ENCODE data around the gene SAFB. TPM values are rescaled to one million over a fixed set of nuclear protein-coding genes. Genes with fewer than 3 reads are reported as not detected.
"Not testable (repeated sequence)": the region's sequence is repeated elsewhere in the genome, so short reads cannot be mapped to it uniquely, and the experiment has no call there.

SAFB gene
- total RNA-seq, 2 donors from 2014 or later: 49.8 to 244 TPM

DNA sequence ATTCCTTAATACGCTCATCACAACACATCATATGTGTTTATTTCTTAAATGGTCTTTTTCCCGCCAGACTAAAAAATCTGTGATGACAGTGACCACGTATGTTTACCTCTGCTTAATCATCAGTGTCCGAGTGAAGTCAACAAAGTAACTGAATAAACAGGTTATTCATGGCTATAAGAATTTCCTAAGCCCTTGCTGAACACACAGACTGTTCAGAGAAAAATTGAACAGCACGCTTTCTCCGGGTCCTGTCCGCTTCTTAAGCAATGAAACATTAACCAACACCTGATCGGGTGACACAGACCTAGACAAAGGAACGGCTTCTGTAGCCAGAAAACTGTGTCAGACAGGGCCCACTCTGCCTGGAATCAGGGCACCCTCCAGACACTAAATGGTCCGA, 14.6 kb upstream of the SAFB start:
- no peaks in the 10 kb centered on the region for H3K27me3 ChIP-seq
- 57 to 74% methylated on average over 10 of the region's 10 CpGs for WGBS, 2 donors
- TF ChIP-seq CTCF (IDR thresholded peaks at IDR 0.05) (no peak), POLR2A (IDR thresholded peaks at IDR 0.05) (no peak)
- ATAC-seq (no peak), DNase-seq (no peak)
- no peak overlapping the region for H3K4me3 ChIP-seq
- peak overlapping the region in 1 of 4 donors; percentile 60 for H3K27ac ChIP-seq
- H3K9me3 ChIP-seq: no peaks in the 10 kb centered on the region
- H3K4me1 ChIP-seq: no peaks in the 10 kb centered on the region
- H3K36me3 ChIP-seq (replicated peaks in 1 of 2; ENCODE audit: insufficient read depth in 1 of 2, low read depth in 2 of 2): peaks cover 14 to 47% of the 10 kb centered on the region in 2 donors
- intact Hi-C loops (cut with DNase I): no loop called here

GRCh38 chr19:5608766-5609165, 14.1 kb upstream of the SAFB start:
- DNase-seq; H3K27me3 ChIP-seq; ATAC-seq; H3K4me3 ChIP-seq; intact Hi-C loops (cut with DNase I); H3K9me3 ChIP-seq; H3K4me1 ChIP-seq: not testable (repeated sequence)
- 86 to 90% methylated on average over 6 to 8 of the region's 9 CpGs for WGBS, 2 donors
- Histone ChIP-seq H3K27ac (peak overlapping the region in 1 of 4 donors; percentile 60), H3K36me3 (replicated peaks in 1 of 2; ENCODE audit: insufficient read depth in 1 of 2, low read depth in 2 of 2) (peaks cover 19 to 50% of the 10 kb centered on the region in 2 donors)

DNA sequence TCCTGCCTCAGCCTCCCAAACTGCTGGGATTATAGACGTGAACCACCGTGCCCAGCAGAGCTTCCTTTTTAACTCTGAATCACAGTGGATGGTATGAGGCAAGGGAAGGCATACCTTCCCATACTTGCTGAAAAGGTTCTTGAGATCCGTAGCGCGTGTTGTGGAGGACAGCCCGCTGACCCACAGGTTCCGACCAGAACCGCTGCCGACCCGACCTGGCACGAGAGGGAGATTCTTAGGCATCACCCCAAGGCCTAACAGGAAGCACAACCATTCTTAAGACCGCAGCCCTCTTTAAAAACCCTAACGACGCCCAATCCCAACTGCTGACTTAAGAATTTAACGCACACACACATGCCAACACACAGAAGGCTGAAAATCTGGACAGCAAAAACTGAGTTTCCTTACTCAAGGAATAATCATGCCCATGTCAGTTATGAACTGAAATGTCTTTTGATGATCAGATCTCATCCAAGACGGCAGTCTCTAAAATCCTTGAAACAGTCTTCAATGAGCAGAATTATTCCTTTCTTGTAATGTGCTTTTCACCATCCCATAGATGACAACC, 12.9 kb upstream of the SAFB start:
- Histone ChIP-seq H3K36me3 (replicated peaks in 1 of 2; ENCODE audit: insufficient read depth in 1 of 2, low read depth in 2 of 2) (peaks cover 24 to 52% of the 10 kb centered on the region in 2 donors), H3K9me3 (no peaks in the 10 kb centered on the region), H3K4me3 (no peak overlapping the region), H3K4me1 (no peaks in the 10 kb centered on the region), H3K27ac (no peak overlapping the region), H3K27me3 (no peaks in the 10 kb centered on the region)
- no peak for DNase-seq
- TF ChIP-seq CTCF (IDR thresholded peaks at IDR 0.05): no peak
- no peak for TF ChIP-seq POLR2A (IDR thresholded peaks at IDR 0.05)
- intact Hi-C loops (cut with DNase I): no loop called here
- ATAC-seq: no peak
- 93 to 95% methylated on average over 16 of the region's 16 CpGs for WGBS, 2 donors

DNA sequence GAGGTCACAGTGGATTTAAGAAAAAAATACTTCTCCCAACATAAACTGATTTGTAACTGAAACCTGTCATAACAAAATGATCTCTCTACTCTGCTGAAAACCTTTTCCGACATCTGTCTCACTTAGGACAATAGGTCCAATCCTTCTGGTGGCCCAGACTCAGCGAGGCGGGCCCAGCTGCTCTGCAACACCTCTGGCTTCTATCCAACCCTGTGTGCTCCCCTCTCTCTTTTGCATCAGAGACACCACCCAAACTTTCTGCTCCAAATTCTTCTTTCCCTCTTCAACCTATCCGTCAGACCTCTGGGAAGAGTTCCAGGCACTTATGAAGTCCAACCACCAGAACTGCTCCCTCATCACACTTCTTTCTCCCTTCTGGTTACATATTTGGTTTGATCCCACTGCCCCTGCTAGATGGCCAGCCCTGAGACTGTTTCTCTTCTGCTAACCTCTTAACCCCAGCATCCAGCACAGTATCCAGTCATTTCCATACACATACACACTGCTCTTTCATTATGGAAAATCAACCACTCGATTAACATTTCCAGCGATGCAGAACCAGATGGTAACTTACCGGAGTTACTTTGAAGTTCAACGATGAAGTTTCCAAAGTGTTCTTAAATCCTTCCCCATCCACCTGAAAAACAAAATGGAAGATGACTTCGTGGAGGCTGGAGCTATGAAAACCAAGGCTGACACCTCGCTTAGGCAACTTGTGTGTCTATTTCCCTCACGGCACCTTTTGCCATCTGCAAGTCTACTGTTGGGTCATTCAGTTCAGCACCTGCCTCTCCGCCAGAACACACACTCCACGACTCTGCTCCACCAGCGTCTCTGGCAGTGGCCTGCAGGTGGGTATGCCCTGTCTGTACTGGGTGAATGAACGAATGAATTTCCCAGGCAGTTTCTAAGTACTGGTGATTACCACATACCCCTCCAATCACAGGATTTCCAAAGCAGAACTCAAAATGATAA, 9.7 kb upstream of the SAFB start:
- no peaks in the 10 kb centered on the region for H3K4me1 ChIP-seq
- no peak overlapping the region for H3K4me3 ChIP-seq
- DNase-seq (no peak), ATAC-seq (no peak)
- no peak for TF ChIP-seq CTCF (IDR thresholded peaks at IDR 0.05)
- no peak for TF ChIP-seq POLR2A (IDR thresholded peaks at IDR 0.05)
- H3K9me3 ChIP-seq: no peaks in the 10 kb centered on the region
- intact Hi-C loops (cut with DNase I): no loop called here
- no peaks in the 10 kb centered on the region for H3K27me3 ChIP-seq
- WGBS, 2 donors: 89 to 93% methylated on average over 15 of the region's 15 CpGs
- H3K27ac ChIP-seq: no peak overlapping the region
- peaks cover 31 to 56% of the 10 kb centered on the region in 2 donors for H3K36me3 ChIP-seq (replicated peaks in 1 of 2; ENCODE audit: insufficient read depth in 1 of 2, low read depth in 2 of 2)

GRCh38 chr19:5615756-5616327, 7.0 kb upstream of the SAFB start:
- no peak for TF ChIP-seq CTCF (IDR thresholded peaks at IDR 0.05)
- TF ChIP-seq POLR2A (IDR thresholded peaks at IDR 0.05): no peak
- no peaks in the 10 kb centered on the region for H3K9me3 ChIP-seq
- H3K27ac ChIP-seq: no peak overlapping the region
- ATAC-seq (no peak), DNase-seq (no peak)
- peaks cover 20 to 42% of the 10 kb centered on the region in 2 donors for H3K36me3 ChIP-seq (replicated peaks in 1 of 2; ENCODE audit: insufficient read depth in 1 of 2, low read depth in 2 of 2)
- no peaks in the 10 kb centered on the region for H3K27me3 ChIP-seq
- H3K4me1 ChIP-seq: peaks cover 26% of the 10 kb centered on the region
- no peak overlapping the region for H3K4me3 ChIP-seq
- intact Hi-C loops (cut with DNase I): no loop called here
- 90 to 91% methylated on average over 16 to 17 of the region's 17 CpGs for WGBS, 2 donors

All from body of pancreas (tissue), 4 donors.